ENCODE measurements around the gene SYT6.

GRCh38 chr1:114111731-114112641 lies 41.7 kb downstream of the SYT6 start:
- TF ChIP-seq CTCF (conservative IDR thresholded peaks at IDR 0.05) (no peak), EZH2 (IDR thresholded peaks at IDR 0.05; ENCODE audit: low read depth) (no peak)
